HG02943 (cell line): Measurements from ENCODE around the gene NSMF.
"Not testable (repeated sequence)": the region's sequence is repeated elsewhere in the genome, so short reads cannot be mapped to it uniquely, and the experiment has no call there.

Source experiments
- ATAC-seq: cut with Tn5 transposase; IDR thresholded peaks from one replicate; pipeline ENCODE4 v1.9.1; 2021; ENCODE audit warnings: mild to moderate bottlenecking, low read depth, moderate library complexity; ENCODE audit not compliant: unreplicated experiment

NSMF gene

DNA sequence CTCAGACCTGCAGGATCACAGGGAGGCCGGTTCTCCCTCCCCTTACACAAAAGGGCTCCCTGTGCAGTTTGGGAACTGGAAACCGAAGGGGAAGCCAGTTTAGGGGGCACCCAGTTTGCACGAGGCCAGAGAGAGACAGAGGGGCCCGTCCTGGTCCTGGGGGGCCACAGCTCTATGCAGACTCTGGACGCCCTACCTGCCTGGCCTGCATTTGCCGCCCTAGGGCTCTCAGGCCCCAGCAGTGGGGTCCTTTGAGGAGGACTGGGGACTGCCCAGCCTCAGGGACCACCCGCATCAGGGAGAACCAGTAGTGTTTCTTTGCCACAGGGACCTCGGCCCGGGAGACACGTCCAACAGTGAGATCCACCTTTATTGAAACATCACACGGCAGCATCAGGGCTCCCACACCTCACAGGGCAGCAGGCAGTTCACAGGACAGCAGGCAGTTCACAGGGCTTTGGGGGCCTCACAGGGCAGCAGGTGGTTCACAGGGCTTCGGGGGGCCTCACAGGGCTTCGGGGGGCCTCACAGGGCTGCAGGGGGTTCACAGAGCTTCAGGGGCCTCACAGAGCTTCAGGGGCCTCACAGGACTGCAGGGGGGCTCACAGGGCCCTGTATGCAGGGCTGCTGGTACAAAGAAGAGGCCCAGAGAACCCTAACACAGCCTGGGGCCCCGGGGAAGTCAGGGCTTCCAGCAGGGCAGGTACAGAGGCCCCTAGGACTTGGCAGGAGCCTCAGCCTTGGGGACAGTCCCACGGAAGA, 648 bp upstream of the NSMF start:
- ATAC-seq = no peak

DNA sequence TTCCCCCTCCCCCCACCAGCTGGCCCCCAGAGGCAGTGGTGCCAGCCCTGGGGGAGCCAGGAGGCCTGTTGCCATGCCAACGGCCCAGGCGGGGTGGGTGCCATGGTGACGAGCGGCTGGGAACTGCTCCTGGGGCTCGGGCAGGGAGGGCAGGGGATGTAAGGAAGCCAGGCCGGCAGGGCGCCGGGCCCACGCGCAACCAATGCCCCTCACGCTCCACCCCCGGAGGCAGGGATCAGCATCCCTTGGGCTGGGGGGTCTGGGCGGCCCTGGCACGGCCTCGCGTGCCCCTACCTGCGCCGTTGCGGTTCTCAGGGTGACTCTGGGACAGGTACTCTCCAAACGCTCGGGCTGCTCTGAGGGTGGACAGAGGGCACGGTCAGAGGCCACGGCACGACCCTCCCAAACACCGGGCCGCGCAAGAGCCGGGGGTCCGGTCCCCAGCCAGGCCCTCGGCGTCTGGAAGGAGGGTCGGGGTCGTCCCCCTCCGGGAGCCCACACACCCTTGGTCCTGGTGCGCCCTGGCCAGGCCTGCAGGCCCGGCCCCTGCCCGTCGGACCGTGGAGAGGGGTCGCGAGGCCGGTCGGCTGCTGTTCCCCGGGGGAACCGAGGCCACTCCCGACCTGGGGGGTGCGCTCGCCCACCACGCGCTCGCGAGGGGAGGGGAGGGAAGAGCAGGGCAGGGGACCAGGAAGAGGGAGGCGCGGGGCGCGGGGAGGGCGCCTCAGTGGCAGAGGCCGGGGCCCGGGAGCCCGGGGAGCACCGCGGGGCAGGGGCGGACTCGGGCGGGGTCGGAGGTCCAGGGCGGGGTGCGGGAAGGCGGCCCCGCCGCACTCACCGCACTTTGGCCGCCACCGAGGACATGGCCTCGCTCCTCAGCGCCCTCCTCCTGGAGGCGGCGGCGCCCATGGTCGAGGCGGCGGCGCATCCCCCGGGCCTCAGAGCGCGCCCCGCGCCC, 661 bp downstream of the NSMF start:
- ATAC-seq = peak; percentile 2

- ATAC-seq = no peak
Observed at GRCh38 chr9:137457406-137458193, 1.5 kb downstream of the NSMF start.

- no peak for ATAC-seq
Observed at GRCh38 chr9:137456864-137457405, 2.2 kb downstream of the NSMF start.

DNA sequence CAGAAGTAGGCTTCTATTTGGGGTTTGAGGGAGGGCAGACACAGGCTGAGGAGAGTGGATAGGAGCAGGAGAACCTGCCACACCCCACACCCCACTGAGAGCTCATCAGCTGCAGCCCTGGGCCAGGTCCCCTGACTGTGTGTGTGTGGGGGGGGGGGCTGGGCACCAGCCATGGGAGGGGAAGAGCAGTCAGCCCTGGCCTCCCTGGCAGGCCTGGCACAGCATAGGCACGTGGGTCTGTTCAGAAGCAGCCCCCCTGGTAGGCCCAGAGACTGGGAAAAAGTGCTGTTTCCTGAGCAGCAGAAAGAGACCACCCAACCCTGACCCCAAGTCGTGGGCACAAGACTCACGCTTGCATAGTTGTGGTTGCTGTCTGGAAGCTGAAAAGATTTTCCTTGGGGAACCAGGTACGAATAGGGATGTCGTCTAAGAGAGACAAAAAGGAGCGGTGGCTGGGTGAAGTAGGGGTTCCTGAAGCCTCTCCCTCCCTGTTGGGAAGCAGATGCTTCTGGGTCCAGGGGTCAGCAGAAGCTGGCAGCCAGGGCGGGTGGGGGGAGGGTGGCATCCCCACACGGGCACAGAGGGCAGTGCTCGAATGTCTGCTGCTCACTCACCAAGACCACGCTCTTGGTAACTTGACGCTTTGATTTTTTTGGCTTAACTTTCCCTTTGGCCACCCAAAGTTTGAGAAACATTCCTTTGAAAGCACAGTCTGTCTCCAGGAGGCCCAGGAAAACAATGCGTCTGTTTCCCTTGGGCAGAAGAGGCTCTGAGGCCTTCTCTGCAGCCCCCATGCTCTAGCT, 2.9 kb downstream of the NSMF start:
- ATAC-seq = no peak

DNA sequence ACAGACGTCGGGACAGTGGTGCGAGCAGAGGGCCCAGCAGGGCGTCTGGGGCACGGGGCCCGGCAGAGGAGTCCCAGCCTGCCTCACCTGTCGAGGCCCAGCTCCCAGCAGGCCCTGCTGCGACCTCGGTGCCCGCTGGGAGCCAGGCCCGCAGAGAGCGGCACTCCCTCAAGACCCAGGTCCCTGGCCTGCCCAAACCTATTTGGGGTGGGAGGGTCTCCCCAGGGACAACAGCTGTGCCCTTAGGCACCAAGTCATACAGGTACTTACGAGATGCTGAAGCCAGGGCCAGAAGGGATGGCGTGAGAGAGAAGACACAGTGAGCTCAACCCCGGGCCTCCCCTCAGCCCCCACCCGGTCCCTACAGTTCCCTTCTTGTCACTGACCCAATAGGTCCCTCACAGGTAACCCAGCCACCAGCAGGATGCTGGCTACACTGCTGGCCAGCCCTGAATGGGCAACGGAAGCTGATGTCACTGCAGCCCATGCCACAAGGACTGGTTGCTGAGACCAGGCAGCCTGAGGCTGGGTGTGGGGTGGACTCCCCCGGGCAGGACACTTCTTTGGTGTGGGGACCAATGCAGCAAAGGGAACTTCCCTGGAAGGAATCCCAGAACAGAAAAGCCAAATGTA, 3.7 kb downstream of the NSMF start:
- no peak for ATAC-seq

DNA sequence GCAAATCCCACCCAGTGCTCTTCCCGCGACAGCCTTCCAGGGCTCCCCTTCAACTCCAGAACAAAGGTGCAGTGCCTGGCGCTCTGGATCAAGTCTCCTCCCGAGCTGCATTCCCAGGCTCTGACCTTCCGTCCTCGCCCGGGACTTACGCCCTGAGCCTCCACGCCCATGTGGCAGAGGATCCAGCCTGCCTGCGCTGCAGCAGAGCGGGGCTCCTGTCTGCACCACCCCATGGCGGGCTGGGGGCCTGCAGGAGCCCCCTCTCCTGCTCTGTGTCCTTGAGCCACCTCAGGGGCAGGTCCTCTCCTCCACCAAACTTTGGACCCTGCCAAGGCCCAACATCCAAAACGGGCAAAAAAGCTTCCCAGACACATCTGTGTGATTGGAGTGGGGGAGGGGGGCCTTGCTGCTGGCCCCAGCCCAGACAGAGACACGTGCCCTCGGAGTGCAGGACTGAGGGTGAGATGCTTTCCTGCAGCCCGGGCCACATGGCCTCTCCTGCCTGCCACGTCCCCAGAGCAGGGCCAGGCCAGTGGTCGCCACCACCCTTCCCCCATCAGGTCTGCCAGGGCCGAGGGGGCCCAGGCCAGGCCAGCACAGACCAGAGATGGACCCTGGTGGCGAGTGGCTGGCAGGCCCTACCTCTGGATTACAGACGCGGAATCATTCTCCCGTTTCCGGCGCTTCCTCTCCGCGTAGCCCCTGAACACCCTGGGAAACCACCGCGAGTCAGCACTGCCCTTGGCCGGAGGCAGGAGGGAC, 4.4 kb downstream of the NSMF start:
- no peak for ATAC-seq

DNA sequence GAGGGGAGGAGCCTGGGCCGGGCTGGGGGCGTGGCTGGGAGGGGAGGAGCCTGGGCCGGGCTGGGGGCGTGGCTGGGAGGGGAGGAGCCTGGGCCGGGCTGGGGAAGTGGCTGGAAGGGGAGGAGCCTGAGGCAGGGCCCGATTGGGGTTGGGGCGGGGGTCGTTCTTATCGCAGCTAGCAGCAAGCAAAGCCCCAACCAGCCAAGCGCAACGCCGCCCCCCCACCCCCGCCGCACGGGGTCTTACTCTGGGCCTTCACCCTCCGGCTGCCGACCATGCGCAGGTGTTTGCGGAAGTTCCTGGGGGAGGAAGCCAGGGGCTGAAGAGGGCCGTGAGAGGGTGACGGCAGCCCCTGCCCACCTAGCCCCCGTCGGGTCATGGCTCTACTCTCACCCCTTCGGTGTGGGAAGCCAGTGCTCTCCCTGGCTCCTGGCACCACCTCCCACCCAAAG, 5.0 kb downstream of the NSMF start:
- no peak for ATAC-seq

- ATAC-seq = no peak
Observed at GRCh38 chr9:137453643-137454081, 5.5 kb downstream of the NSMF start.

GRCh38 chr9:137452761-137453642, 6.1 kb downstream of the NSMF start:
- no peak for ATAC-seq

- no peak for ATAC-seq
Observed at GRCh38 chr9:137452006-137452760, 7.0 kb downstream of the NSMF start.

DNA sequence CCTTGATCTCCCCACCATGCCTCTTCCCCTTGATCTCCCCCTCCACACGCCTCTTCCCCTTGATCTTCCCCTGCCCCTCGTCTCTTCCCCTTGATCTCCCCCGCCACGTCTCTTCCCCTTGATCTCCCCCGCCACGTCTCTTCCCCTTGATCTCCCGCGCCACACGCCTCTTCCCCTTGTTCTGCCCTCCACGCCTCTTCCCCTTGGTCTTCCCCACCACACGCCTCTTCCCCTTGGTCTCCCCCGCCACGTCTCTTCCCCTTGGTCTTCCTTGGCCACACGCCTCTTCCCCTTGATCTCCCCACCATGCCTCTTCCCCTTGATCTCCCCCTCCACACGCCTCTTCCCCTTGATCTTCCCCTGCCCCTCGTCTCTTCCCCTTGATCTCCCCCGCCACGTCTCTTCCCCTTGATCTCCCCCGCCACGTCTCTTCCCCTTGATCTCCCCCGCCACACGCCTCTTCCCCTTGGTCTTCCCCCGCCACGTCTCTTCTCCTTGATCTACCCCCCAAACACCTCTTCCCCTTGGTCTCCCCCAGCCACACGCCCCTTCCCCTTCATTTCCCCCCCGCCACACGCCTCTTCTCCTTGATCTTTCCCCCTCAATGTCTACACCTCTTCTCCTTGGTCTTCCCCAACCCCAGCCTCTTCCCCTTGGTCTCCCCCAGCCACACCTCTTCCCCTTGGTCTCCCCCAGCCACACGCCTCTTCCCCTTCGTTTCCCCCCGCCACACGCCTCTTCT, 7.7 kb downstream of the NSMF start:
- not testable (repeated sequence) for ATAC-seq

DNA sequence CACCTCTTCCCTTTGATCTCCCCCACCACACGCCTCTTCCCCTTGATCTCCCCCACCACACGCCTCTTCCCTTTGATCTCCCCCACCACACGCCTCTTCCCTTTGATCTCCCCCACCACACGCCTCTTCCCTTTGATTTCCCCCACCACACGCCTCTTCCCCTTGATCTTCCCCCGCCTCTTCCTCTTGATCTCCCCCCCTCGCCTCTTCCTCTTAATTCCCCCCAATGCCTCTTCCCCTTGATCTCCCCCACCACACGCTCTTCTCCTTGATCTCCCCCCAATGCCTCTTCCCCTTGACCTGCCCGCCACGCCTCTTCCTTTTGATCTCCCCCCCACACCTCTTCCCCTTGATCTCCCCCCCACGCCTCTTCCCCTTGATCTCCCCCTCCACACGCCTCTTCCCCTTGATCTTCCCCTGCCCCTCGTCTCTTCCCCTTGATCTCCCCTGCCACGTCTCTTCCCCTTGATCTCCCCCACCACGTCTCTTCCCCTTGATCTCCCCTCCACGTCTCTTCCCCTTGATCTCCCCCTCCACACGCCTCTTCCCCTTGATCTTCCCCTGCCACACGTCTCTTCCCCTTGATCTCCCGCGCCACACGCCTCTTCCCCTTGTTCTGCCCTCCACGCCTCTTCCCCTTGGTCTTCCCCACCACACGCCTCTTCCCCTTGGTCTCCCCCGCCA, 8.5 kb downstream of the NSMF start:
- not testable (repeated sequence) for ATAC-seq

DNA sequence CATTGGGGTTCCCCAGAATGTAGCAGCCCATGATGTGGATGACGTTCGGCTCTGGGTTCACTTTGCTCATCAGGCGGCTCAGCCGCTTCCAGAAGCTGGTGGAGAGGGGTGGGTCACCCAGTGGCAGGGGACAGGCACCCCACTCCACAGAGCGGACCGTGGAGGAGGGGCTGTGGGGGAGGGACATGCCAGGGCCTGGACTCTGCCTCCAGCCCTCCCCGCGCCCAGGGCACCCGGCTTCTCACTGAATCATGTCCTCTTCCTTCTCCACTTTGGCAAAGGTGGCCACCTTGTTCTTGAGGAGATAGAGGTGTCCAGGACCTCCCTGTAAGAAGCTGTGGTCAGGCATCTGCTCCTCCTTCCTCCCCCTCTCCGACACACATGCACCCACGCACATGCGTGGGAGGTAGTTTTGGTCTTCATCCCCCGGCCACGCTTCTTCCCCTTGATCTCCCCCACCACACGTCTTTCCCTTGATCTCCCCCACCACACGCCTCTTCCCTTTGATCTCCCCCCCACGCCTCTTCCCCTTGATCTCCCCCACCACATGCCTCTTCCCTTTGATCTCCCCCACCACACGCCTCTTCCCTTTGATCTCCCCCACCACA, 9.1 kb downstream of the NSMF start:
- no peak for ATAC-seq
